GM23338 (cell line): Measurements from ENCODE around the gene PTRH1. TPM values are rescaled to one million over a fixed set of nuclear protein-coding genes. Genes with fewer than 3 reads are reported as not detected.

Experiments used
- ATAC-seq: fragments of 200-7000 bp; cut with Tn5 transposase; 3 replicates; pipeline ENCODE4 v1.9.1; 2020
- DNase-seq: peaks from one replicate; pipeline ENCODE4 v3.0.0-alpha.2; 2015; ENCODE audit warnings: low spot score
- H2AFZ ChIP-seq: fragments of 200-600 bp; sonication (generic); 2 replicates; pipeline ENCODE4 v1.8.0; 2016; ENCODE audit warnings: antibody characterized with exemption, mild to moderate bottlenecking, moderate library complexity
- H3F3A ChIP-seq: fragments of 200-600 bp; sonication (generic); replicated peaks from 2 replicates; pipeline ENCODE4 v1.8.0; 2017; ENCODE audit warnings: antibody characterized with exemption, mixed run types, low read depth
- H3K27ac ChIP-seq: fragments of 200-600 bp; sonication (generic); 2 replicates; pipeline ENCODE4 v1.6.1; 2016; ENCODE audit warnings: low read depth
- H3K27me3 ChIP-seq: fragments of 200-600 bp; sonication (generic); 2 replicates; pipeline ENCODE4 v1.8.0; 2016; ENCODE audit warnings: mild to moderate bottlenecking, mixed run types, moderate library complexity; ENCODE audit not compliant: insufficient read depth
- H3K36me3 ChIP-seq: fragments of 200-600 bp; sonication (generic); 2 replicates; pipeline ENCODE4 v1.8.0; 2016; ENCODE audit warnings: mild to moderate bottlenecking; ENCODE audit not compliant: insufficient read depth
- H3K4me1 ChIP-seq: fragments of 200-600 bp; sonication (generic); 2 replicates; pipeline ENCODE4 v1.8.0; 2016; ENCODE audit warnings: mild to moderate bottlenecking, moderate library complexity; ENCODE audit not compliant: insufficient read depth
- H3K4me2 ChIP-seq: fragments of 200-600 bp; sonication (generic); 2 replicates; pipeline ENCODE4 v1.7.1; 2017; ENCODE audit warnings: mixed run types
- H3K4me3 ChIP-seq: fragments of 200-600 bp; sonication (generic); 2 replicates; pipeline ENCODE4 v1.6.1; 2016; ENCODE audit warnings: mixed run types
- H3K79me2 ChIP-seq: fragments of 200-600 bp; sonication (generic); replicated peaks from 2 replicates; pipeline ENCODE4 v1.8.0; 2017; ENCODE audit warnings: mild to moderate bottlenecking; ENCODE audit not compliant: insufficient read depth
- H3K9me2 ChIP-seq: fragments of 200-600 bp; sonication (generic); 2 replicates; pipeline ENCODE4 v1.8.0; 2017; ENCODE audit not compliant: insufficient read depth
- H4K20me1 ChIP-seq: fragments of 200-600 bp; sonication (generic); replicated peaks from 2 replicates; pipeline ENCODE4 v1.8.0; 2017; ENCODE audit warnings: mild to moderate bottlenecking; ENCODE audit not compliant: insufficient read depth
- H3K27ac Mint-ChIP-seq: 2 replicates; pipeline ENCODE4 v1.8.0; 2020; ENCODE audit warnings: inconsistent platforms, mild to moderate bottlenecking, moderate library complexity, mixed read lengths
- H3K27me3 Mint-ChIP-seq: 3 replicates; pipeline ENCODE4 v1.8.0; 2022; ENCODE audit warnings: low read depth, mild to moderate bottlenecking, moderate library complexity, mixed read lengths, inconsistent platforms; ENCODE audit not compliant: insufficient read depth, poor library complexity
- H3K36me3 Mint-ChIP-seq: 3 replicates; pipeline ENCODE4 v1.8.0; 2021; ENCODE audit warnings: low read depth, mild to moderate bottlenecking, inconsistent platforms, moderate library complexity, mixed read lengths
- H3K4me1 Mint-ChIP-seq: 3 replicates; pipeline ENCODE4 v1.8.0; 2020; ENCODE audit warnings: mild to moderate bottlenecking, inconsistent platforms, mixed read lengths
- H3K4me3 Mint-ChIP-seq: 3 replicates; pipeline ENCODE4 v1.8.0; 2021; ENCODE audit warnings: moderate library complexity, mild to moderate bottlenecking, inconsistent platforms, mixed read lengths
- H3K9me3 Mint-ChIP-seq: 3 replicates; pipeline ENCODE4 v1.8.0; 2020; ENCODE audit warnings: moderate library complexity, mild to moderate bottlenecking, inconsistent platforms, mixed read lengths
- CTCF ChIP-seq, 2 experiments: fragments of 200-600 bp in 1 of 2; sonication (generic) in 1 of 2; conservative IDR thresholded peaks; 2 replicates each; pipeline versions ENCODE4 v1.5.1 to v1.6.1; 2016 to 2017; ENCODE audit warnings: antibody characterized with exemption in 2 of 2, low read depth in 2 of 2, mild to moderate bottlenecking in 2 of 2, moderate library complexity in 1 of 2
- ETS1 ChIP-seq: IDR thresholded peaks from 2 replicates; pipeline ENCODE4 v1.6.1; 2016; ENCODE audit warnings: antibody characterized with exemption
- EZH2phosphoT487 ChIP-seq: fragments of 200-600 bp; sonication (generic); IDR thresholded peaks from one replicate; pipeline ENCODE4 v1.8.1; 2018; ENCODE audit warnings: antibody characterized with exemption; ENCODE audit not compliant: unreplicated experiment
- JUNB ChIP-seq: IDR thresholded peaks from one replicate; pipeline ENCODE4 v1.6.1; 2016; ENCODE audit warnings: antibody characterized with exemption; ENCODE audit not compliant: unreplicated experiment
- NANOG ChIP-seq: IDR thresholded peaks from 2 replicates; pipeline ENCODE4 v1.6.1; 2016; ENCODE audit warnings: antibody characterized with exemption, borderline replicate concordance
- POLR2AphosphoS5 ChIP-seq: IDR thresholded peaks from 2 replicates; pipeline ENCODE4 v1.6.1; 2016; ENCODE audit warnings: antibody characterized with exemption, low read depth
- REST ChIP-seq: IDR thresholded peaks from one replicate; pipeline ENCODE4 v1.6.1; 2018; ENCODE audit warnings: antibody characterized with exemption; ENCODE audit not compliant: unreplicated experiment
- ZNF114 ChIP-seq: fragments of 250-450 bp; sonication (Bioruptor Pico); IDR thresholded peaks from 2 replicates; pipeline ENCODE4 v1.5.0; 2020; ENCODE audit warnings: mild to moderate bottlenecking, moderate library complexity
- polyA plus RNA-seq: library from polyadenylated mRNA; unstranded; fragments of >200 nt; fragmentation: Nextera tagmentation; extraction: Ambion mirVana; gene quantifications from 2 replicates; pipeline ENCODE4 v1.2.1, GENCODE V29; 2016
- total RNA-seq: library from RNA; depleted of rRNA; stranded (reverse); fragments of >200 nt; shearing (Covaris generic); gene quantifications from 2 replicates; pipeline ENCODE4 v1.2.3, GENCODE V29; 2014

PTRH1 gene
- total and polyA plus RNA-seq, 2 experiments from 2014 or later, result 15.1 to 18.6 TPM

GRCh38 chr9:127763918-127764384, 48.5 kb upstream of the PTRH1 start:
- ATAC-seq, result peak; percentile 86
- Histone ChIP-seq H4K20me1 (no peaks in the 10 kb centered on the region), H3K36me3 (no peaks in the 10 kb centered on the region), H3K27ac (no peak overlapping the region), H3F3A (peaks cover 10% of the 10 kb centered on the region; the same call in 1 of the 2 replicates), H3K27me3 (no peaks in the 10 kb centered on the region), H3K4me2 (peak overlapping the region; percentile 55; the same call in 1 of the 2 replicates), H3K9me2 (no peaks in the 10 kb centered on the region), H3K4me3 (no peak overlapping the region), H2AFZ (peak overlapping the region; percentile 69; the same call in 1 of the 2 replicates), H3K4me1 (peaks cover 19% of the 10 kb centered on the region), H3K79me2 (no peaks in the 10 kb centered on the region)
- Mint-ChIP-seq H3K36me3 (no peaks in the 10 kb centered on the region; the same call in 2 of the 3 replicates), H3K4me1 (peaks cover 45% of the 10 kb centered on the region), H3K4me3 (no peak overlapping the region), H3K9me3 (no peaks in the 10 kb centered on the region), H3K27ac (peak overlapping the region; percentile 80; the same call in 1 of the 2 replicates), H3K27me3 (peaks cover 23% of the 10 kb centered on the region)
- DNase-seq, result peak; percentile 83
- TF ChIP-seq ETS1 (no peak), REST (no peak), POLR2AphosphoS5 (no peak), CTCF (conservative IDR thresholded peaks at IDR 0.05; ENCODE audit: low read depth in 2 of 2) (peak; percentile 66 to 97)

GRCh38 chr9:127762111-127762676, 46.7 kb upstream of the PTRH1 start:
- Histone ChIP-seq H2AFZ (peak overlapping the region; percentile 56; the same call in 1 of the 2 replicates), H3K36me3 (no peaks in the 10 kb centered on the region), H3K4me2 (peak overlapping the region; percentile 43; the same call in 1 of the 2 replicates), H3K4me3 (no peak overlapping the region), H3F3A (peaks cover 10% of the 10 kb centered on the region; the same call in 1 of the 2 replicates), H3K27ac (no peak overlapping the region), H3K27me3 (no peaks in the 10 kb centered on the region), H3K9me2 (no peaks in the 10 kb centered on the region), H4K20me1 (no peaks in the 10 kb centered on the region), H3K79me2 (no peaks in the 10 kb centered on the region), H3K4me1 (peaks cover 19% of the 10 kb centered on the region)
- Mint-ChIP-seq H3K9me3 (no peaks in the 10 kb centered on the region), H3K4me3 (peak overlapping the region; percentile 3; the same call in 1 of the 3 replicates), H3K4me1 (peaks cover 36% of the 10 kb centered on the region), H3K27me3 (peaks cover 22% of the 10 kb centered on the region), H3K27ac (peak overlapping the region; percentile 41; the same call in 1 of the 2 replicates), H3K36me3 (no peaks in the 10 kb centered on the region; the same call in 2 of the 3 replicates)
- TF ChIP-seq CTCF (conservative IDR thresholded peaks at IDR 0.05; ENCODE audit: low read depth in 2 of 2) (no peak), EZH2phosphoT487 (no peak), NANOG (no peak), ZNF114 (no peak), JUNB (no peak), POLR2AphosphoS5 (no peak)
- ATAC-seq, result peak; percentile 11
- no peak for DNase-seq
